ENCODE measurements around the gene KCND2. TPM values are rescaled to one million over a fixed set of nuclear protein-coding genes. Genes with fewer than 3 reads are reported as not detected.
A peak's percentile ranks its signal among the peaks of the same experiment; 100 is the strongest.
"Not testable (repeated sequence)": the region's sequence is repeated elsewhere in the genome, so short reads cannot be mapped to it uniquely, and the experiment has no call there.

Gene KCND2
- total RNA-seq, 2 experiments from 2014 or later, result not detected

DNA sequence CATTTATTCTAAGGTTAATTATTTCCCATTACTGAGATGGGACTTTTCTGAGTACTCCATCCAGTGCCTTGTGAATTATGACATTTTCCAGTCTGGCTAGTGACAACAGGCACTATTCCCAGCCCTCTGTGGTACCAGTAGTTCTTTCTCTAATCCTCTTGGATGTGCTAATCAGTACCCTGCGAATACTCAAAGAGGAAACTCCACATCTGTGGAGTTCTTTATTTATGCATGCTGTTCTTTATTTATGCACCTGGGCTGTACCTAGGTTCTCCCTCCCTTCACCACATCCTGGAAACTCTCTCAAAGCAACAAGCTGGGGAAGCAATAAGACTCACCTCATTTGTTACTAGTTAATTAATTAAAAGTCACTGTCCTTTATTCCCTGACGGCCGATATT, 501.5 kb downstream of the KCND2 start:
- DNase-seq, result no peak
- H3K27ac Mint-ChIP-seq, result no peak overlapping the region
- CTCF ChIA-PET, result no interaction called here
- intact Hi-C loops (cut with micrococcal nuclease), result no loop called here
- no peaks in the 10 kb centered on the region for H3K36me3 Mint-ChIP-seq (ENCODE audit: low read depth)
- no peak overlapping the region for H3K4me3 Mint-ChIP-seq
- no peaks in the 10 kb centered on the region for H3K27me3 Mint-ChIP-seq (ENCODE audit: low read depth)
- H3K9me3 Mint-ChIP-seq, result no peaks in the 10 kb centered on the region
- no peaks in the 10 kb centered on the region for H3K4me1 Mint-ChIP-seq (ENCODE audit: low read depth)

DNA sequence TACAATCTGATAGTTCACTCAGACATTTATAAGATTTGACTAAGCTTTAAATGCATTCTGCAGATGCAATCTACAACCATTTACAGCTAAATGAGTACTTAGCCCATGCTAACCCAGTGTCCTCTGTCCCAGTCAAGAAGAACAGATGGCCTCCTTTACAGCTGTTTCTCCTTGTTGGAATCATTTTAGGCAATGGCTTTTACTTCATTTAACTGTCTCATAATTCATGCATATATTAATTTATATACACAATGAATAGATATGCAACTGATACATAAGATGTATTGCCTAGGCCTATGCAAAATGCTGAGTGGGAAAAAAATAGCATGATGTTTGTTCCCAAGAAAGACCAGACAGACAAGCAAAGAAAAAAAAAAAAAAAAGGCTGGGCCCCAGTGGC, 502.8 kb downstream of the KCND2 start:
- H3K27ac Mint-ChIP-seq, result no peak overlapping the region
- H3K4me3 Mint-ChIP-seq, result no peak overlapping the region
- no peaks in the 10 kb centered on the region for H3K36me3 Mint-ChIP-seq (ENCODE audit: low read depth)
- no peaks in the 10 kb centered on the region for H3K4me1 Mint-ChIP-seq (ENCODE audit: low read depth)
- H3K27me3 Mint-ChIP-seq (ENCODE audit: low read depth), result no peaks in the 10 kb centered on the region
- no peak for DNase-seq
- intact Hi-C loops (cut with micrococcal nuclease), result no loop called here
- CTCF ChIA-PET, result interaction anchor here (0.7 kb wide), 1 partner anchor 116 kb away, joined by 3 read pairs; no protein-coding TSS in a partner anchor
- H3K9me3 Mint-ChIP-seq, result no peaks in the 10 kb centered on the region

DNA sequence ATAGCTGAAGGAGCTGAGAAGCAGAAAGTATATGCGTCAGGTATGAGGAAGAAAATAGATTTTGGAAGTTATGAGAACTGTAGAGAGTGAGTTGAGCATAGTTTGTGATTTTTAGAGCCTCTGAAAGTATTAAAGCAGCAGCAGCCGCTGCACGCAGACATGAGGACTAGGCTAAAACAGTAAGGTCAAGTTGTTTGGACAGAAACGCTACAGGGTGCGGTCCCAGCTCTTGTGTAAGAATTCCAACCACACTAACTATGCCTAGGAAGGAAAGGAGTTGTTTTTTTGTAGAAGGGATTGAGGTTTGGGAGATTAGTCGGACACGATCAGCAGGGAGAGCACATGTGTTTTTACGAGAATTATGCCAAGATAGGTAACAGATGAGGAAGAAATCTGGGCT, 506.1 kb downstream of the KCND2 start:
- intact Hi-C loops (cut with micrococcal nuclease); H3K27ac Mint-ChIP-seq; H3K4me1 Mint-ChIP-seq (ENCODE audit: low read depth); H3K36me3 Mint-ChIP-seq (ENCODE audit: low read depth); H3K4me3 Mint-ChIP-seq; DNase-seq; H3K9me3 Mint-ChIP-seq; CTCF ChIA-PET; H3K27me3 Mint-ChIP-seq (ENCODE audit: low read depth): not testable (repeated sequence)

DNA sequence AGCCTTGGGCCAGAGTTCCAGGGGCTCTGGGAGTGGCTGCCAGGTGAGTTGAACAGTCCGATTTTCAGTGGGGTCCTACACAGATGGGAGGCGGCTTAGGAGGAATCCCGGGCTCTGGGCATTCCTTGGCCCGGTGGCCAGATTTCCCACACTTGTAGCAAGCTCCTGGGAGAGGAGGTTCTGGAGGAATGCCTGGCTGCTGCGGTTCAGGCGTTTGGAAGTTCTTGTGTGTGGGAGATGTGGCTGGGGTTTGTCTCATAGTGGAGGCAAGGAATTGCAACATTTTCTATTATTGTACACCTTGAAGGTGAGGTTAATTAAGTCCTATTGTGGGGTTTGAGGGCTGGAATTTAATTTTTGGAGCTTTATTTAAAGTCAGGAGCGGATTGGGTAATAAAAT, 507.5 kb downstream of the KCND2 start:
- H3K4me3 Mint-ChIP-seq; H3K36me3 Mint-ChIP-seq (ENCODE audit: low read depth); intact Hi-C loops (cut with micrococcal nuclease); CTCF ChIA-PET; DNase-seq; H3K4me1 Mint-ChIP-seq (ENCODE audit: low read depth); H3K27me3 Mint-ChIP-seq (ENCODE audit: low read depth); H3K27ac Mint-ChIP-seq; H3K9me3 Mint-ChIP-seq: not testable (repeated sequence)

DNA sequence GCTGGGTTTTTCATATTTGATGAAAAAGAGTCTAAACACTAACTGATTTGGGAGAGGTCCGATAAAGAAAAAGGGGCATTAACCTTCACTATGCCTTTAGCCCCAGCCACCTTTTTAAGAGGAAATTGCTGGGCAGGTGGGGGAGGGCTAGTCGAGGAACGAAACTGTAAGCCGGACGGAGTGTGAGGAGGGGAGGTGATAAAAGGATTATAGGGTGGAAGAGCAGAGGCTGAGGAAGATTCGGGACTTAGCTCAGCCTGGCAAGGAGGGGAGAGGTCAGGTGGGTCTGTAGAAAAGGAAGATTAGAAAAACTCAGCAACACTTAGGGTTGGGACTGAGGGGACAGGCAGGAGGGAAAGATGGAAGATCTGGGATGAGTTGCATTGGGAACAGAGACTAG, 508.0 kb downstream of the KCND2 start:
- no peak for DNase-seq
- Mint-ChIP-seq H3K4me1 (ENCODE audit: low read depth) (no peaks in the 10 kb centered on the region), H3K4me3 (no peak overlapping the region), H3K36me3 (ENCODE audit: low read depth) (no peaks in the 10 kb centered on the region), H3K27me3 (ENCODE audit: low read depth) (peaks cover 2% of the 10 kb centered on the region), H3K27ac (no peak overlapping the region), H3K9me3 (no peaks in the 10 kb centered on the region)
- intact Hi-C loops (cut with micrococcal nuclease), result no loop called here
- CTCF ChIA-PET, result no interaction called here

DNA sequence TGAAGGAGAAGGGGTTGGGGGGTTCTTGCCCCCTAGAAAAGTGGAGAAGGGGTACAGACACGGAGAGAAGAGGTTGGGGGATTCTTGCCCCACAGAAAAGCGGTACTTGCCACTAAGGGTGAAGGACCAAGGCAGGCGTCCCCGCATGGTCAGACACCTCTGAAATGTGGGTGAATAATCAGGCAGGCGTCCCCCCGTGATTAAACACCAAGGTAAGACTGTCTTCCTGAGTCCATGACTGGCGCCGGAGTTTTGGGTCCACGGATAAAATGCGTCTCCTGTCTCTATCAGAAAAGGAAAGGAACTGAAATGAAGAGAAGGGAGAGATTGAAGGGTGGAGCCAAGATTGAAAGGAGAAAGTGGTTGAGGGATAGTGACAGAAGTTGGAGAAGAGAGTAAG, 508.9 kb downstream of the KCND2 start:
- H3K4me3 Mint-ChIP-seq; H3K27ac Mint-ChIP-seq; H3K36me3 Mint-ChIP-seq (ENCODE audit: low read depth); CTCF ChIA-PET; DNase-seq; H3K4me1 Mint-ChIP-seq (ENCODE audit: low read depth); H3K9me3 Mint-ChIP-seq; H3K27me3 Mint-ChIP-seq (ENCODE audit: low read depth); intact Hi-C loops (cut with micrococcal nuclease): not testable (repeated sequence)

DNA sequence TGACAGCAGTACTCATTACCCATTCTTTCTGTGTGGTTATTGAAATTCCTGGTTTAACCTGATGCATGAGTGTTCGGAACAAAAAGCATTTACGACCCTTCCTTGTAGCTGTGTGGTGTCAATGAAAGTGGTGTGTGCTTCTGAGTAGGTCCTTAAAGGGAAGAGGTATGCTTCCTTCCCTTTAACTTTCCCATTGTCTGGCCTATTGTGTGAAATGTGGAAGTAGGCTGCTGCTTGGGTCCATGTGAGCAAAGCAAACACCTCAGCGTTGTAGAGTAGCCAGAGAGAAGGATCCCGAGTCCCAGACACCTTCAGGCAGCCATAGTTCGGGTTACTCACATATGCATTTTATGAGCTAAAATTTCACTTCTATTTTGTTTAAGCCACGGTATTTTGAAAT, 510.3 kb downstream of the KCND2 start:
- no peaks in the 10 kb centered on the region for H3K9me3 Mint-ChIP-seq
- H3K4me1 Mint-ChIP-seq (ENCODE audit: low read depth), result no peaks in the 10 kb centered on the region
- CTCF ChIA-PET, result interaction anchor here (2.2 kb wide), 1 partner anchor 9 kb away, joined by 9 read pairs; no protein-coding TSS in a partner anchor
- intact Hi-C loops (cut with micrococcal nuclease), result no loop called here
- H3K27ac Mint-ChIP-seq, result no peak overlapping the region
- DNase-seq, result no peak
- H3K36me3 Mint-ChIP-seq (ENCODE audit: low read depth), result no peaks in the 10 kb centered on the region
- H3K27me3 Mint-ChIP-seq (ENCODE audit: low read depth), result peaks cover 2% of the 10 kb centered on the region
- H3K4me3 Mint-ChIP-seq, result no peak overlapping the region

DNA sequence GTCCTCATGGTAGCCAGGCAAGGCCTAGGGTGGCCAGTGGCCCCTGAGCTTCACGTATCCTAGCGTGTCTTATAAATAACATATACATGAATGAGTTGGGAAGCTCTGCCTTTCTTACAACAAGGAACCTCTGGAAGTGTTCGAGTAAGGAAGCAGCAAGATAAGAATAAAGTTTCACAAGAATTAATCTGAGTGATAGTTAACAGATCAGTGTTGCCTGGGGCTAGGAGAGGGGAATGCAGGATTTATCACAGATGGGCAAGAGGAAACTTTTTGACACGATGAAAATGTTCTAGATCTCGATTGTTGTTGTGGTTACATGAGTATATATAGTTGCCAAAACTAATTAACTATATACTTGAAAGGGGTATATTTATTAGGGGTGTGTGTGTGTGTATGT, 510.7 kb downstream of the KCND2 start:
- no peak for DNase-seq
- Mint-ChIP-seq H3K4me1 (ENCODE audit: low read depth) (no peaks in the 10 kb centered on the region), H3K4me3 (no peak overlapping the region), H3K9me3 (no peaks in the 10 kb centered on the region), H3K36me3 (ENCODE audit: low read depth) (no peaks in the 10 kb centered on the region), H3K27me3 (ENCODE audit: low read depth) (peaks cover 2% of the 10 kb centered on the region), H3K27ac (no peak overlapping the region)
- intact Hi-C loops (cut with micrococcal nuclease), result no loop called here
- CTCF ChIA-PET, result interaction anchor here (2.2 kb wide), 1 partner anchor 8 kb away, joined by 9 read pairs; no protein-coding TSS in a partner anchor

DNA sequence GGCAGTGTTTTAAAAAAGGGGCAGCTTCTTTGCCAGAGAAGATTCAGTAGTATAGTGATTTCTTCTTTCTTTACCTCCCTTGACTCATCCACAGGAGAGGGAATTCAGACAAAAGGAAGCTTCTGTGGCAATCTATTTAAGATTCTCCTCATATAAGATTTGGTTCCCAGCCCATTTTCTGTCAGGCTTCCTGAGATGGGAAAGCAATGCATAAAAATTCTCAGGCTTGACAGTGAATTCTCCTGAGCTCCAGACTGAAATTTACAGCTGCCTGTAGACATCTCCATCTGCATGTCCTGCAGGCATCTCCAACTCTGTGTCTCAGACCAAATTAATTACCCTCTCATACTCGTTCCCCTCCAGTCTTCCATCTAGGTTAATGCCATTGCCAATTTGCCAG, 512.1 kb downstream of the KCND2 start:
- H3K4me3 Mint-ChIP-seq, result no peak overlapping the region
- intact Hi-C loops (cut with micrococcal nuclease), result no loop called here
- no peak for DNase-seq
- H3K4me1 Mint-ChIP-seq (ENCODE audit: low read depth), result no peaks in the 10 kb centered on the region
- no peaks in the 10 kb centered on the region for H3K36me3 Mint-ChIP-seq (ENCODE audit: low read depth)
- CTCF ChIA-PET, result interaction anchor here (0.9 to 2.4 kb wide), 2 partner anchors 10 to 16 kb away, joined by 3 to 7 read pairs; no protein-coding TSS in a partner anchor
- H3K9me3 Mint-ChIP-seq, result no peaks in the 10 kb centered on the region
- H3K27me3 Mint-ChIP-seq (ENCODE audit: low read depth), result peaks cover 2% of the 10 kb centered on the region
- H3K27ac Mint-ChIP-seq, result no peak overlapping the region

DNA sequence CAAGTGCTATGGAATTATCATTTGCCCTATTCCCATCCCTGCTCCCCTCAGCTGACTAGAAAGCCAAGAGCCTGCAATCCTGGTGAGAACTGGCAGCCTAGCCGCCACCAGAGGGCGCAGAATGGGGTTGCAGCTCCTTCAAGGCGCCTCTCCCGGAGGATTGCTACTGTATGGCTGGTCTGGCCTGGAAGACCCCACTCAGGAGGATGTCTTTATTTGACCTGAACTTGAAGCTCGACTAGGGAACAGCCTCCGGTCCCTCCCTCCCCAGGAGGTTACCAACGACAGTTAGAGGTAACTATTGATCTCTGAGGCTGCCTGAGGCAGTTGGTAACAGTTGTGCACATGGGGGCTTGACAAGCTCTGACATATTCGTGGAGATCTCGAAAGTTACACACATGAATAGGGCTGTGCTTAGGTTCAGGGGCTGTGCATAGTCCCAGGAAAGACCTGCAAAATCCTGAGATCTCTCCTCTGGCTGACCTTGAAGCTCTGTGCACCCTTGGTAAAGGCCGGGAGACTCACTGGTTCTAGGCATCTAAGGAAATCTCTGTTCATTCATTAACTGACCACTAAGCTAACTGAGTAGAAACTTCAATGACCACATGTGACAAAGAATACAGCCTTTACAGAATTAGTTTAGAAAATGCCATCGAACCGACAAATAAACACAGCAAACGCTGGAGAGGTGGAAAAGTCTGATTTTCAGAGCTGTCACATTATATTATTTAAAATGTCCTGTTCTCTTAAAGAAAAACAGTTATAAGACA, 519.3 kb downstream of the KCND2 start:
- DNase-seq, result peak; percentile 72
- H3K27me3 Mint-ChIP-seq (ENCODE audit: low read depth), result no peaks in the 10 kb centered on the region
- intact Hi-C loops (cut with micrococcal nuclease), result loop anchor here (1.0 to 5.0 kb wide), 4 partner anchors 65 to 316 kb away; partner anchors contain the start of gene TSPAN12
- H3K4me3 Mint-ChIP-seq, result no peak overlapping the region
- H3K4me1 Mint-ChIP-seq (ENCODE audit: low read depth), result no peaks in the 10 kb centered on the region
- H3K36me3 Mint-ChIP-seq (ENCODE audit: low read depth), result no peaks in the 10 kb centered on the region
- H3K9me3 Mint-ChIP-seq, result peaks cover 2% of the 10 kb centered on the region
- H3K27ac Mint-ChIP-seq, result no peak overlapping the region
- CTCF ChIA-PET, result interaction anchor here (0.6 to 4.2 kb wide), 24 partner anchors 9 to 316 kb away, joined by 3 to 42 read pairs (median 4); no protein-coding TSS in a partner anchor

DNA sequence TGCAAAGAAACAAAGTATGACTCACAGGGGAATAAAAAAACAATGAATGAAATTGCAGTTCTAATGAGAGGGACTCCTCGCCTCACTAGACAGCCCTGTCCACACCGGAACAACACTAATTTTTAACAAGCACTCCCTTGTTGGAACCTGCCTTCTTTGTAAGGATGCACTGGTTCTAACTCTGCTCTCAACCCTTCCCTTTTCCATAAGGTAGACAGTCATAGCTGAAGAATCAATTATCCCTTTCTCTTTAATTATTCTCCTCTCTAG, 519.8 kb downstream of the KCND2 start:
- Mint-ChIP-seq H3K27ac (no peak overlapping the region), H3K27me3 (ENCODE audit: low read depth) (no peaks in the 10 kb centered on the region), H3K36me3 (ENCODE audit: low read depth) (no peaks in the 10 kb centered on the region), H3K9me3 (peaks cover 2% of the 10 kb centered on the region), H3K4me1 (ENCODE audit: low read depth) (no peaks in the 10 kb centered on the region), H3K4me3 (no peak overlapping the region)
- intact Hi-C loops (cut with micrococcal nuclease), result loop anchor here (1.0 to 5.0 kb wide), 4 partner anchors 65 to 316 kb away; partner anchors contain the start of gene TSPAN12
- DNase-seq, result no peak
- CTCF ChIA-PET, result interaction anchor here (0.6 to 4.2 kb wide), 15 partner anchors 8 to 315 kb away, joined by 3 to 42 read pairs (median 5); no protein-coding TSS in a partner anchor

DNA sequence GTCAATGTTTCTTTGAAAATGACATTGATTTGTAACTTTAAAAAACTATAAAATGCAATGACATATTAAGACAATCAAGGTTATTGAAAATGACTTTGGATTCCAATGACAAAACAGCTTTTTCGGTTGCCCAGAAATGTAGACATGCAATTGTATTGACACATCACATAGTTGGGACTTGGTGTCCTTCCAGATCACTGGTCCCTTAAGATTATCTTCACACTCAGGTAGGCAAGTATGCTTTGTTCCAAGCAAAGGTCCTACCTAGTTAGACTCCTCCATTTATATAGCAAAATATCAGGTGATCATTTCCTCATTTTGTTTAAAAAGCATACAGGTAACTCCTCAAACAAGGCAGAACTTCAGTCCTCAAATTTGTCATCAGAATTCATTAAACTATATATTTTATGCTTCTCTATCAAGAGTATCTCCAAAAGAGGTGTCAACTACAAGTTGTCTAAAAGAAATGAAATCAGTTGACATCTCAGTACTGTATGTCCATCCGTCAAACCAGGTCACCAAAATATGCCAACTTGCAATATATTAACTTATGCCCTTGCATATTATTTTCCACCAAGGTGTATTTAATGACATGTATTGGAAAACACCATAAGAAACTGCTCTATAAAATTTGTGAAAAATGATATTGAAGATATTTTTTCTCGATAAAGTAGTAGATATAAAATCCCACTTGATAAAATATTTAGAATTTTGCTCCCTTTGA, 520.4 kb downstream of the KCND2 start:
- intact Hi-C loops (cut with micrococcal nuclease), result loop anchor here (5.0 kb wide), 1 partner anchor 64 kb away; the partner anchor contains the start of gene TSPAN12
- no peaks in the 10 kb centered on the region for H3K27me3 Mint-ChIP-seq (ENCODE audit: low read depth)
- H3K9me3 Mint-ChIP-seq, result peaks cover 2% of the 10 kb centered on the region
- no peaks in the 10 kb centered on the region for H3K36me3 Mint-ChIP-seq (ENCODE audit: low read depth)
- CTCF ChIA-PET, result interaction anchor here (1.2 to 4.2 kb wide), 7 partner anchors 8 to 315 kb away, joined by 3 to 42 read pairs (median 8); no protein-coding TSS in a partner anchor
- no peaks in the 10 kb centered on the region for H3K4me1 Mint-ChIP-seq (ENCODE audit: low read depth)
- no peak overlapping the region for H3K27ac Mint-ChIP-seq
- no peak overlapping the region for H3K4me3 Mint-ChIP-seq
- DNase-seq, result no peak
